Measurements from ENCODE around the gene MYO1C.
"Not testable (repeated sequence)": the region's sequence is repeated elsewhere in the genome, so short reads cannot be mapped to it uniquely, and the experiment has no call there.

GRCh38 chr17:1442721-1443120 lies 49.8 kb downstream of the MYO1C start:
- not testable (repeated sequence) for TF ChIP-seq EZH2 (IDR thresholded peaks at IDR 0.05; ENCODE audit: insufficient read depth, poor library complexity, severe bottlenecking); EZH2phosphoT487 (IDR thresholded peaks at IDR 0.05; ENCODE audit: insufficient read depth, low read depth)
